ENCODE measurements around the gene LSM8.
"Not testable (repeated sequence)": the region's sequence is repeated elsewhere in the genome, so short reads cannot be mapped to it uniquely, and the experiment has no call there.

LSM8 gene

GRCh38 chr7:118202061-118202460 lies 18.1 kb downstream of the LSM8 start:
- no peak for DNase-seq (ENCODE audit: low read depth in 2 of 2)

GRCh38 chr7:118214051-118214832 lies 30.3 kb downstream of the LSM8 start:
- DNase-seq (ENCODE audit: low read depth in 2 of 2): peak; percentile 7 to 45

GRCh38 chr7:118214833-118215182 lies 30.8 kb downstream of the LSM8 start:
- no peak for DNase-seq (ENCODE audit: low read depth in 2 of 2)

GRCh38 chr7:118217210-118217619 lies 33.3 kb downstream of the LSM8 start:
- DNase-seq (ENCODE audit: low read depth in 2 of 2): no peak

GRCh38 chr7:118218413-118219156 lies 34.6 kb downstream of the LSM8 start:
- no peak for DNase-seq (ENCODE audit: low read depth in 2 of 2)

GRCh38 chr7:118219157-118219512 lies 35.2 kb downstream of the LSM8 start:
- no peak for DNase-seq (ENCODE audit: low read depth in 2 of 2)

- no peak for DNase-seq (ENCODE audit: low read depth in 2 of 2)
These were observed 36.6 kb downstream of the LSM8 start for GRCh38 chr7:118220583-118220982.

GRCh38 chr7:118222591-118222990 lies 38.6 kb downstream of the LSM8 start:
- DNase-seq (ENCODE audit: low read depth in 2 of 2): no peak

GRCh38 chr7:118224521-118224920 lies 40.6 kb downstream of the LSM8 start, which contains the start of gene ANKRD7:
TSS of gene ANKRD7 (plus strand) at chr7:118224704. CDS start at chr7:118224831, 127 bp downstream.
- no peak for DNase-seq (ENCODE audit: low read depth in 2 of 2)

GRCh38 chr7:118232837-118233236 lies 48.9 kb downstream of the LSM8 start:
- DNase-seq (ENCODE audit: low read depth in 2 of 2): no peak

GRCh38 chr7:118233799-118234198 lies 49.8 kb downstream of the LSM8 start:
- no peak for DNase-seq (ENCODE audit: low read depth in 2 of 2)

- DNase-seq (ENCODE audit: low read depth in 2 of 2): no peak
These were observed 55.0 kb downstream of the LSM8 start for GRCh38 chr7:118239014-118239413.

GRCh38 chr7:118240320-118240719 lies 56.4 kb downstream of the LSM8 start:
- not testable (repeated sequence) for DNase-seq (ENCODE audit: low read depth in 2 of 2)
